ENCODE measurements around the gene C1orf50.

The C1orf50 gene

GRCh38 chr1:42784946-42785693 is 18.1 kb downstream of the C1orf50 start, which contains the start of gene TMEM269:
TSS of gene TMEM269 (plus strand) at chr1:42784991. CDS start at chr1:42789894, 4,903 bp downstream.
- TF ChIP-seq CTCF (conservative IDR thresholded peaks at IDR 0.05; ENCODE audit: low read depth) = no peak
- CTCF ChIA-PET = interaction anchor here (1.9 kb wide), 1 partner anchor 288 kb away, joined by 5 read pairs; no protein-coding TSS in a partner anchor
- POLR2A ChIA-PET (ENCODE audit: low non-redundant PET) = no interaction called here
- no peak within 1 kb of the TSS for H3K27ac ChIP-seq
- no peak for DNase-seq (ENCODE audit: low spot score)

- no peak overlapping the region for H3K27ac ChIP-seq
- CTCF ChIA-PET = interaction anchor here (0.5 to 1.9 kb wide), 2 partner anchors 17 to 288 kb away, joined by 3 to 5 read pairs; no protein-coding TSS in a partner anchor
- POLR2A ChIA-PET (ENCODE audit: low non-redundant PET) = no interaction called here
- TF ChIP-seq CTCF (conservative IDR thresholded peaks at IDR 0.05; ENCODE audit: low read depth) = no peak
- DNase-seq (ENCODE audit: low spot score) = no peak
These were observed 19.0 kb downstream of the C1orf50 start for GRCh38 chr1:42786097-42786496.

- no peak for TF ChIP-seq CTCF (conservative IDR thresholded peaks at IDR 0.05; ENCODE audit: low read depth)
- ChIA-PET CTCF (interaction anchor here (1.3 kb wide), 1 partner anchor 75 kb away, joined by 3 read pairs; no protein-coding TSS in a partner anchor), POLR2A (ENCODE audit: low non-redundant PET) (no interaction called here)
- no peak for DNase-seq (ENCODE audit: low spot score)
- H3K27ac ChIP-seq = no peak overlapping the region
These were observed 21.0 kb downstream of the C1orf50 start for GRCh38 chr1:42788021-42788420.

DNA sequence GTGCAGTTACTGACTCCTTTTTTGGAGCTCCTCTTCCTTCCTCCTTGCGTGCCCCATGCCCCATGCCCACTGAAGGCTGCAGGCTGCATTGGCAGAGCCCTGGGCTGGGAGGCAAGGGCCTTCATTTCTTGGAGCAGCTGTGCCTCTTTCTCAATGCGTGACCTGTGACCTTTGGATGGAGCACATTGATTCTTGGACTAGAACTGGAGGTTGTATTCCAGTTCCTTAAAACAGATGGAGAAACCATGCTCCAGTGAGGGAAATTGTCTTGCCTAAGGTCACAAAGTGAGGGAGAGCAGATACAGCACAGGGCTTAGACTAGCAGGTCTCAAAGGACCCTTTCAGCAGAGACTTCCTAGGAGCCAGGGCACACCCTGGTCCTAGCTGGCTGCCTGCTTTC is 26.8 kb downstream of the C1orf50 start:
- CTCF ChIA-PET = no interaction called here
- no peak for DNase-seq (ENCODE audit: low spot score)
- POLR2A ChIA-PET (ENCODE audit: low non-redundant PET) = no interaction called here
- no peak for TF ChIP-seq CTCF (conservative IDR thresholded peaks at IDR 0.05; ENCODE audit: low read depth)
- no peak overlapping the region for H3K27ac ChIP-seq

DNA sequence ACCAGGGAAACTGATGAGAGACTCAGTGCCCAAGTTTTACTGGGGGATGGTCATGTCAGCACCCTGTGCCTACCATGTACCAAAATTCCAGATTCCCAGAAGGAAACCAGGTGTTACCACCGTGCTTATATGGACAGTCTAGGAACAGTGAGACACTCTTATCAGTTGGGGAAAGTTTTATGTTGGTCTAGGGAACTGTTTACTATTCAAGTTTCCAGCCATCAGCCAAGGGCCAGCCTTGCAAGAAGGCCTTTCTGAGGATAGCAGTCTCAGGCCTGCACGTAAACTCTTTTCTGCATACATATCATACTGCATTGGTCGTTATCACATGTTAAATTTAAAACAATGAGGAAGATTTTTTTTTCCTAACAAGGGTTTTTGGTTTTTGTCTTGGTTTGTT is 30.4 kb downstream of the C1orf50 start:
- no peak overlapping the region for H3K27ac ChIP-seq
- DNase-seq (ENCODE audit: low spot score) = no peak
- POLR2A ChIA-PET (ENCODE audit: low non-redundant PET) = no interaction called here
- CTCF ChIA-PET = no interaction called here
- no peak for TF ChIP-seq CTCF (conservative IDR thresholded peaks at IDR 0.05; ENCODE audit: low read depth)

DNA sequence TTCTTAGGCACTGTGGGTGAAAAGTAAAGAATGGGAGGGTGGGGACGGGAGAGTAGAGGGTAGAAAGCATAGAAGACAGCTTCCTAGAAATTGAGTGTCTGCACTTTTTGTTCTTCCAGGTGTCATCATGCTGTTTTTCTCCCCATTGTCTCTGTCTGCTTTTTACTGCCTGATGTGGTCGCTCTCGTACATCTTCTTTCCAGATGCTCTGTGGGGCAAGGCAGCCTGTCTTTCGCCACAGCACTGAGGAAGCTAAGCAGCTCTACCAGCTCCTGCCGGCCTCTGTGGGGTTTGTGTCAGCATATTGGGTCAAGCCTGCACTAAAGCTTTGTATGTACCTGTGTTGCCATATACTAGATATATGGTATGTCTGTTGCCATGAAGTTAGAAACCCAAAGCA is 30.9 kb downstream of the C1orf50 start:
- CTCF ChIA-PET = no interaction called here
- TF ChIP-seq CTCF (conservative IDR thresholded peaks at IDR 0.05; ENCODE audit: low read depth) = no peak
- POLR2A ChIA-PET (ENCODE audit: low non-redundant PET) = no interaction called here

More for the DNA sequence above, 30.9 kb downstream of the C1orf50 start:
- H3K27ac ChIP-seq = no peak overlapping the region
- DNase-seq (ENCODE audit: low spot score) = no peak

All from RWPE1 (cell line).